Liver (tissue), 9 donors: ENCODE data around the gene PAWR. TPM values are rescaled to one million over a fixed set of nuclear protein-coding genes. Genes with fewer than 3 reads are reported as not detected.
"Not testable (repeated sequence)": the region's sequence is repeated elsewhere in the genome, so short reads cannot be mapped to it uniquely, and the experiment has no call there.

ENCODE experiments used
- DNase-seq: peaks from one replicate; pipeline ENCODE4 v3.0.0-alpha.2; 2017; ENCODE audit warnings: low spot score
- H3K27ac ChIP-seq, 2 donors: one replicate each; pipeline ENCODE4 v1.7.0; 2013; ENCODE audit warnings: inconsistent platforms in 2 of 2, low read length in 2 of 2, control low read depth in 1 of 2, low read depth in 1 of 2, mild to moderate bottlenecking in 1 of 2
- H3K27me3 ChIP-seq, 4 donors: one replicate each; pipeline versions ENCODE4 v1.6.1 to v1.7.0; 2013; ENCODE audit warnings: low read length in 3 of 4, inconsistent platforms in 1 of 4, mild to moderate bottlenecking in 1 of 4, moderate library complexity in 1 of 4; ENCODE audit not compliant: control insufficient read depth in 4 of 4, insufficient read depth in 4 of 4
- H3K36me3 ChIP-seq, 4 donors: one replicate each; pipeline versions ENCODE4 v1.6.1 to v1.7.0; 2013; ENCODE audit warnings: low read length in 3 of 4, mild to moderate bottlenecking in 3 of 4, low read depth in 1 of 4, moderate library complexity in 1 of 4; ENCODE audit not compliant: control insufficient read depth in 4 of 4, insufficient read depth in 3 of 4
- H3K4me1 ChIP-seq, 4 donors: one replicate each; pipeline versions ENCODE4 v1.6.1 to v1.7.0; 2013; ENCODE audit warnings: low read length in 3 of 4, mild to moderate bottlenecking in 3 of 4, moderate library complexity in 1 of 4; ENCODE audit not compliant: control insufficient read depth in 4 of 4, insufficient read depth in 4 of 4
- H3K4me3 ChIP-seq, 3 donors: one replicate each; pipeline versions ENCODE4 v1.6.1 to v1.7.0; 2013; ENCODE audit warnings: low read length in 3 of 3, control low read depth in 1 of 3, low read depth in 1 of 3, mild to moderate bottlenecking in 1 of 3
- H3K9ac ChIP-seq, 2 donors: one replicate each; pipeline ENCODE4 v1.7.0; 2013; ENCODE audit warnings: low read length in 2 of 2, mild to moderate bottlenecking in 2 of 2, moderate library complexity in 2 of 2, control low read depth in 1 of 2, low read depth in 1 of 2
- H3K9me3 ChIP-seq, 4 donors: one replicate each; pipeline versions ENCODE4 v1.6.1 to v1.7.0; 2013; ENCODE audit warnings: low read length in 3 of 4; ENCODE audit not compliant: control insufficient read depth in 4 of 4
- ATF3 ChIP-seq: IDR thresholded peaks from 2 replicates; pipeline ENCODE4 v1.6.1; 2016; ENCODE audit warnings: antibody characterized with exemption
- CTCF ChIP-seq: fragments of 150-350 bp; IDR thresholded peaks from 2 replicates; pipeline ENCODE4 v1.5.1; 2017; ENCODE audit warnings: improper control_type of control experiment, low read depth, low read length; ENCODE audit not compliant: missing input control
- EGR1 ChIP-seq, 2 donors: IDR thresholded peaks; 2 replicates each; pipeline ENCODE4 v1.6.1; 2016 to 2018; ENCODE audit warnings: antibody characterized with exemption in 2 of 2, low read depth in 2 of 2
- FOXA1 ChIP-seq: IDR thresholded peaks from 2 replicates; pipeline ENCODE4 v1.6.1; 2016; ENCODE audit warnings: antibody characterized with exemption
- FOXA2 ChIP-seq: IDR thresholded peaks from 2 replicates; pipeline ENCODE4 v1.6.1; 2016; ENCODE audit warnings: antibody characterized with exemption
- HNF4A ChIP-seq, 2 donors: conservative IDR thresholded peaks; 2 replicates each; pipeline ENCODE4 v1.6.1; 2016; ENCODE audit warnings: antibody characterized with exemption in 2 of 2, mild to moderate bottlenecking in 2 of 2
- HNF4G ChIP-seq: IDR thresholded peaks from 2 replicates; pipeline ENCODE4 v1.6.1; 2016; ENCODE audit warnings: antibody characterized with exemption
- MAX ChIP-seq: IDR thresholded peaks from 2 replicates; pipeline ENCODE4 v1.6.1; 2016; ENCODE audit warnings: antibody characterized with exemption
- TAF1 ChIP-seq: conservative IDR thresholded peaks from 2 replicates; pipeline ENCODE4 v1.6.1; 2016; ENCODE audit warnings: antibody characterized with exemption, mild to moderate bottlenecking
- YY1 ChIP-seq: IDR thresholded peaks from 2 replicates; pipeline ENCODE4 v1.6.1; 2016; ENCODE audit warnings: antibody characterized with exemption, mild to moderate bottlenecking
- WGBS: extraction: QIAGEN DNeasy Blood & Tissue Kit; methylation state at CpG from one replicate; pipeline ENCODE4 v1.1.7; 2013; 5-methylcytosine and 5-hydroxymethylcytosine counted together
- polyA plus RNA-seq, 2 donors: library from polyadenylated mRNA; stranded (reverse) in 1 of 2; unstranded in 1 of 2; fragments of 200-250 nt in 1 of 2; fragments of >200 nt in 1 of 2; fragmentation: Nextera tagmentation in 1 of 2; extraction: Ambion mirVana in 1 of 2; gene quantifications; one replicate each; pipeline versions ENCODE4 v1.2.1 to v1.2.3, GENCODE V29; 2013 to 2015
- total RNA-seq, 2 donors: library from RNA; depleted of rRNA; stranded (reverse); fragments of >200 nt; gene quantifications; one replicate each; pipeline ENCODE4 v1.2.3, GENCODE V29; 2014
- donor health status: healthy.
- donor health status: healthy.
- donor health status: healthy.
- donor health status: healthy.
- donor health status: healthy.

PAWR gene
- total and polyA plus RNA-seq, 4 donors: 6.1 to 24.1 (median 9.9) TPM

- TF ChIP-seq ATF3: no peak
- no peak for TF ChIP-seq MAX
- no peak for TF ChIP-seq YY1
- no peak for TF ChIP-seq FOXA2
- no peak for TF ChIP-seq CTCF
Observed at GRCh38 chr12:79650440-79650839, 40.3 kb downstream of the PAWR start (continued).

- Histone ChIP-seq H3K4me1 (peaks cover 2 to 22% (median 10%) of the 10 kb centered on the region in 4 donors), H3K36me3 (no peaks in the 10 kb centered on the region), H3K27me3 (no peaks in the 10 kb centered on the region), H3K4me3 (no peak overlapping the region), H3K27ac (no peak overlapping the region), H3K9ac (no peak overlapping the region), H3K9me3 (no peaks in the 10 kb centered on the region)
- TF ChIP-seq EGR1 (IDR thresholded peaks at IDR 0.05; ENCODE audit: low read depth in 2 of 2) (no peak), ATF3 (no peak), FOXA1 (no peak), MAX (no peak), HNF4G (no peak)
- WGBS: 65% methylated on average over 1 of the region's 1 CpG
- DNase-seq: no peak
Observed at GRCh38 chr12:79648881-79649280, 41.9 kb downstream of the PAWR start.

- not testable (repeated sequence) for DNase-seq
- WGBS: 93% methylated on average over 4 of the region's 4 CpGs
Observed at GRCh38 chr12:79646843-79647242, 43.9 kb downstream of the PAWR start.

GRCh38 chr12:79645235-79645630 is 45.5 kb downstream of the PAWR start:
- Histone ChIP-seq H3K9me3 (no peaks in the 10 kb centered on the region), H3K4me1 (peaks cover 2 to 24% (median 16%) of the 10 kb centered on the region in 4 donors), H3K27me3 (no peaks in the 10 kb centered on the region), H3K27ac (peak overlapping the region; percentile 9 to 51), H3K4me3 (no peak overlapping the region), H3K9ac (no peak overlapping the region), H3K36me3 (no peaks in the 10 kb centered on the region)
- TF ChIP-seq HNF4A (conservative IDR thresholded peaks at IDR 0.05): no peak
- peak; percentile 14 for TF ChIP-seq TAF1
- no peak for DNase-seq

More at GRCh38 chr12:79646843-79647242, 43.9 kb downstream of the PAWR start:
- not testable (repeated sequence) for H3K36me3 ChIP-seq, H3K9ac ChIP-seq, H3K27ac ChIP-seq, H3K27me3 ChIP-seq, H3K9me3 ChIP-seq, H3K4me3 ChIP-seq
- H3K4me1 ChIP-seq: peaks cover 2 to 28% (median 16%) of the 10 kb centered on the region in 4 donors
